Mononuclear cell (primary cell): ENCODE data around the gene LFNG. TPM values are rescaled to one million over a fixed set of nuclear protein-coding genes. Genes with fewer than 3 reads are reported as not detected.
"Not testable (repeated sequence)": the region's sequence is repeated elsewhere in the genome, so short reads cannot be mapped to it uniquely, and the experiment has no call there.

ENCODE experiments used
- H3K27me3 ChIP-seq: 2 replicates; pipeline ENCODE4 v1.6.0; 2011; ENCODE audit warnings: low read length, control low read depth; ENCODE audit not compliant: insufficient read depth
- H3K4me1 ChIP-seq: 2 replicates; pipeline ENCODE4 v1.5.1; 2011; ENCODE audit warnings: mild to moderate bottlenecking, low read length, control low read depth; ENCODE audit not compliant: insufficient read depth
- H3K4me3 ChIP-seq: 2 replicates; pipeline ENCODE4 v1.5.1; 2011; ENCODE audit warnings: mild to moderate bottlenecking, low read length, moderate library complexity
- H3K9me3 ChIP-seq: 2 replicates; pipeline ENCODE4 v1.5.1; 2011; ENCODE audit warnings: low read depth, mild to moderate bottlenecking, control low read depth, low read length
- total RNA-seq: library from RNA; depleted of rRNA; stranded (reverse); fragments of >200 nt; gene quantifications from one replicate; pipeline ENCODE4 v1.2.3, GENCODE V29; 2012

The LFNG gene
- total RNA-seq, 1 donor = 101 TPM

- Histone ChIP-seq H3K9me3 (no peaks in the 10 kb centered on the region), H3K4me3 (no peak overlapping the region), H3K4me1 (peaks cover 96% of the 10 kb centered on the region), H3K27me3 (no peaks in the 10 kb centered on the region)
Measured at GRCh38 chr7:2525658-2526630, 6.4 kb downstream of the LFNG start.

- Histone ChIP-seq H3K4me1 (peaks cover 96% of the 10 kb centered on the region), H3K4me3 (no peak overlapping the region)
Measured at GRCh38 chr7:2526659-2527504, 7.3 kb downstream of the LFNG start.

GRCh38 chr7:2527505-2528467 lies 8.2 kb downstream of the LFNG start:
- Histone ChIP-seq H3K4me3 (no peak overlapping the region), H3K27me3 (no peaks in the 10 kb centered on the region), H3K4me1 (peaks cover 88% of the 10 kb centered on the region), H3K9me3 (no peaks in the 10 kb centered on the region)

More at GRCh38 chr7:2526659-2527504, 7.3 kb downstream of the LFNG start:
- H3K9me3 ChIP-seq = no peaks in the 10 kb centered on the region
- no peaks in the 10 kb centered on the region for H3K27me3 ChIP-seq

- Histone ChIP-seq H3K4me3 (no peak overlapping the region), H3K4me1 (peaks cover 80% of the 10 kb centered on the region), H3K27me3 (no peaks in the 10 kb centered on the region), H3K9me3 (no peaks in the 10 kb centered on the region)
Measured at GRCh38 chr7:2528481-2529095, 9.0 kb downstream of the LFNG start.

GRCh38 chr7:2529161-2530070 lies 9.8 kb downstream of the LFNG start:
- Histone ChIP-seq H3K4me3 (peak overlapping the region; percentile 15), H3K9me3 (no peaks in the 10 kb centered on the region), H3K27me3 (no peaks in the 10 kb centered on the region), H3K4me1 (peaks cover 72% of the 10 kb centered on the region)

GRCh38 chr7:2530071-2530987 lies 10.8 kb downstream of the LFNG start:
- Histone ChIP-seq H3K4me1 (peaks cover 63% of the 10 kb centered on the region), H3K4me3 (peak overlapping the region; percentile 15), H3K27me3 (no peaks in the 10 kb centered on the region), H3K9me3 (no peaks in the 10 kb centered on the region)

GRCh38 chr7:2530994-2531795 lies 11.6 kb downstream of the LFNG start:
- not testable (repeated sequence) for H3K9me3 ChIP-seq, H3K4me3 ChIP-seq, H3K27me3 ChIP-seq
- H3K4me1 ChIP-seq = peaks cover 54% of the 10 kb centered on the region

GRCh38 chr7:2531796-2532110 lies 12.2 kb downstream of the LFNG start:
- peaks cover 48% of the 10 kb centered on the region for H3K4me1 ChIP-seq
- H3K4me3 ChIP-seq, H3K9me3 ChIP-seq, H3K27me3 ChIP-seq: not testable (repeated sequence)

GRCh38 chr7:2532199-2532772 lies 12.7 kb downstream of the LFNG start:
- not testable (repeated sequence) for H3K4me3 ChIP-seq, H3K9me3 ChIP-seq, H3K27me3 ChIP-seq
- H3K4me1 ChIP-seq = peaks cover 43% of the 10 kb centered on the region

- H3K27me3 ChIP-seq, H3K4me3 ChIP-seq, H3K9me3 ChIP-seq: not testable (repeated sequence)
- H3K4me1 ChIP-seq = peaks cover 38% of the 10 kb centered on the region
Measured at GRCh38 chr7:2532816-2533215, 13.2 kb downstream of the LFNG start.

GRCh38 chr7:2533566-2533965 lies 14.0 kb downstream of the LFNG start:
- H3K9me3 ChIP-seq, H3K4me3 ChIP-seq, H3K27me3 ChIP-seq: not testable (repeated sequence)
- H3K4me1 ChIP-seq = peaks cover 30% of the 10 kb centered on the region

GRCh38 chr7:2534214-2534613 lies 14.6 kb downstream of the LFNG start:
- H3K9me3 ChIP-seq, H3K27me3 ChIP-seq, H3K4me3 ChIP-seq: not testable (repeated sequence)
- peaks cover 24% of the 10 kb centered on the region for H3K4me1 ChIP-seq
